Measurements from ENCODE around the gene SOX9.

GRCh38 chr17:72104164-72104862 is 16.5 kb upstream of the SOX9 start:
- TF ChIP-seq, protein P1, sequence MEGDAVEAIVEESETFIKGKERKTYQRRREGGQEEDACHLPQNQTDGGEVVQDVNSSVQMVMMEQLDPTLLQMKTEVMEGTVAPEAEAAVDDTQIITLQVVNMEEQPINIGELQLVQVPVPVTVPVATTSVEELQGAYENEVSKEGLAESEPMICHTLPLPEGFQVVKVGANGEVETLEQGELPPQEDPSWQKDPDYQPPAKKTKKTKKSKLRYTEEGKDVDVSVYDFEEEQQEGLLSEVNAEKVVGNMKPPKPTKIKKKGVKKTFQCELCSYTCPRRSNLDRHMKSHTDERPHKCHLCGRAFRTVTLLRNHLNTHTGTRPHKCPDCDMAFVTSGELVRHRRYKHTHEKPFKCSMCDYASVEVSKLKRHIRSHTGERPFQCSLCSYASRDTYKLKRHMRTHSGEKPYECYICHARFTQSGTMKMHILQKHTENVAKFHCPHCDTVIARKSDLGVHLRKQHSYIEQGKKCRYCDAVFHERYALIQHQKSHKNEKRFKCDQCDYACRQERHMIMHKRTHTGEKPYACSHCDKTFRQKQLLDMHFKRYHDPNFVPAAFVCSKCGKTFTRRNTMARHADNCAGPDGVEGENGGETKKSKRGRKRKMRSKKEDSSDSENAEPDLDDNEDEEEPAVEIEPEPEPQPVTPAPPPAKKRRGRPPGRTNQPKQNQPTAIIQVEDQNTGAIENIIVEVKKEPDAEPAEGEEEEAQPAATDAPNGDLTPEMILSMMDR (IDR thresholded peaks at IDR 0.05; ENCODE audit: poor library complexity) = no peak
- no peak for TF ChIP-seq EZH2phosphoT487 (IDR thresholded peaks at IDR 0.05; ENCODE audit: low read depth, severe bottlenecking, unreplicated experiment)

Data from hepatocyte (in vitro differentiated cells).